K562 (cell line): ENCODE measurements around the gene ROBO1. TPM values are rescaled to one million over a fixed set of nuclear protein-coding genes. Genes with fewer than 3 reads are reported as not detected.

Source experiments
- ATAC-seq: fragments of 200-7000 bp; cut with Tn5 transposase; 3 replicates; pipeline ENCODE4 v1.9.1; 2020; ENCODE audit warnings: moderate library complexity
- BruUV-seq: library from RNA; stranded (reverse); fragments of 400-500 nt; replicated peaks from 2 replicates; lab custom pipeline; 2021; lab: Mats Ljungman, UMichigan
- CTCF ChIA-PET: fragments of 300-600 bp; formaldehyde crosslinking; extraction: SDS; loops from one replicate; lab custom pipeline; 2021; ENCODE audit warnings: low intra/inter-chr PET ratio; lab: Yijun Ruan, JAX
- POLR2A ChIA-PET: fragments of 300-600, 350-650 bp; sonication (Branson Sonifier 250); formaldehyde crosslinking; extraction: SDS; loops from one replicate; lab custom pipeline; 2021; ENCODE audit warnings: antibody characterized with exemption, inconsistent platforms; lab: Yijun Ruan, JAX
- DNase-seq, 4 experiments: peaks; one replicate each; pipeline versions ENCODE4 v3.0.0 to v3.0.0-alpha.2; 2011 to 2018; ENCODE audit warnings: low spot score in 3 of 4, mixed read lengths in 3 of 4; ENCODE audit errors: extremely low read depth in 1 of 4
- FAIRE-seq: peaks from 2 replicates; lab custom pipeline; 2011; peaks lifted over from hg19 to GRCh38; lab: Jason Lieb, UNC
- H2AFZ ChIP-seq: 2 replicates; pipeline ENCODE4 v1.6.0; 2011; ENCODE audit warnings: low read depth, low read length, control low read depth, inconsistent platforms
- H3K27ac ChIP-seq: fragments of 200-600 bp; 3 replicates; pipeline ENCODE4 v1.8.0; 2011; ENCODE audit warnings: low read depth, mild to moderate bottlenecking, control low read depth, inconsistent platforms, low read length, moderate library complexity, mixed read lengths; ENCODE audit errors: extremely low read depth
- H3K27me3 ChIP-seq, 2 experiments: fragments of 300-600 bp in 1 of 2; 2 replicates in 1 of 2; 3 replicates in 1 of 2; pipeline versions ENCODE4 v1.6.0 to v1.8.0; 2011; ENCODE audit warnings: inconsistent platforms in 2 of 2, low read length in 2 of 2, mild to moderate bottlenecking in 1 of 2, mixed read lengths in 1 of 2, moderate library complexity in 1 of 2; ENCODE audit not compliant: control insufficient read depth in 2 of 2, insufficient read depth in 2 of 2
- H3K36me3 ChIP-seq: fragments of 300-600 bp; 3 replicates; pipeline ENCODE4 v1.8.0; 2011; ENCODE audit warnings: mild to moderate bottlenecking, low read length, inconsistent platforms; ENCODE audit not compliant: control insufficient read depth, insufficient read depth
- H3K4me1 ChIP-seq, 2 experiments: fragments of 200-600 bp in 1 of 2; replicated peaks in 1 of 2; 2 replicates in 1 of 2; 3 replicates in 1 of 2; pipeline versions ENCODE4 v1.5.1 to v1.8.0; 2011; ENCODE audit warnings: inconsistent platforms in 2 of 2, low read length in 2 of 2, mild to moderate bottlenecking in 1 of 2, mixed read lengths in 1 of 2, moderate library complexity in 1 of 2; ENCODE audit not compliant: control insufficient read depth in 2 of 2, insufficient read depth in 2 of 2
- H3K4me2 ChIP-seq: 2 replicates; pipeline ENCODE4 v1.6.1; 2011; ENCODE audit warnings: low read length, control low read depth, inconsistent platforms, mixed read lengths; ENCODE audit not compliant: insufficient read depth
- H3K4me3 ChIP-seq: fragments of 200-600 bp; sonication (generic), shearing (Covaris generic); 2 replicates; pipeline ENCODE4 v1.5.1; 2016; ENCODE audit warnings: control low read depth, inconsistent platforms
- H3K79me2 ChIP-seq: fragments of 200-600 bp; 3 replicates; pipeline ENCODE4 v1.8.0; 2011; ENCODE audit warnings: low read length, inconsistent platforms; ENCODE audit not compliant: control insufficient read depth, insufficient read depth
- H3K9ac ChIP-seq, 2 experiments: 2 replicates each; pipeline versions ENCODE4 v1.6.0 to v1.6.1; 2011; ENCODE audit warnings: low read depth in 2 of 2, low read length in 2 of 2, control low read depth in 1 of 2, inconsistent platforms in 1 of 2, mild to moderate bottlenecking in 1 of 2, mixed read lengths in 1 of 2; ENCODE audit not compliant: insufficient read depth in 1 of 2
- H3K9me1 ChIP-seq: one replicate; pipeline ENCODE4 v1.6.0; 2011; ENCODE audit warnings: inconsistent platforms, mild to moderate bottlenecking, low read length, moderate library complexity; ENCODE audit not compliant: control insufficient read depth, insufficient read depth
- H3K9me3 ChIP-seq: replicated peaks from 2 replicates; pipeline ENCODE4 v1.5.1; 2011; ENCODE audit warnings: low read depth, low read length, inconsistent platforms; ENCODE audit not compliant: control insufficient read depth, insufficient read depth
- H4K20me1 ChIP-seq: replicated peaks from 2 replicates; pipeline ENCODE4 v1.6.1; 2011; ENCODE audit warnings: low read length, inconsistent platforms, mixed read lengths; ENCODE audit not compliant: control insufficient read depth, insufficient read depth
- C11orf30 ChIP-seq: fragments of 450-650 bp; IDR thresholded peaks from 2 replicates; pipeline ENCODE4 v1.6.1; 2016; ENCODE audit warnings: low read depth, mild to moderate bottlenecking
- CBFA2T2 ChIP-seq: fragments of 450-650 bp; conservative IDR thresholded peaks from 2 replicates; pipeline ENCODE4 v1.6.1; 2017; ENCODE audit warnings: mild to moderate bottlenecking
- CREB5 ChIP-seq: fragments of 250-450 bp; sonication (Bioruptor Pico); IDR thresholded peaks from 2 replicates; pipeline ENCODE4 v1.5.0; 2020; ENCODE audit warnings: mild to moderate bottlenecking
- MAFF ChIP-seq: IDR thresholded peaks from 2 replicates; pipeline ENCODE4 v1.6.1; 2012; ENCODE audit warnings: low read length, improper control_type of control experiment
- MAFG ChIP-seq: fragments of 450-650 bp; conservative IDR thresholded peaks from 2 replicates; pipeline ENCODE4 v1.6.1; 2016; ENCODE audit warnings: missing genetic modification characterization, missing compliant biosample characterization
- MAFK ChIP-seq: IDR thresholded peaks from 2 replicates; pipeline ENCODE4 v1.6.1; 2011; ENCODE audit warnings: low read length, improper control_type of control experiment
- NFIC ChIP-seq: fragments of 450-650 bp; IDR thresholded peaks from 2 replicates; pipeline ENCODE4 v1.6.1; 2017; ENCODE audit warnings: mild to moderate bottlenecking, inconsistent platforms
- RFX1 ChIP-seq: fragments of 450-650 bp; IDR thresholded peaks from 2 replicates; pipeline ENCODE4 v1.6.1; 2016; ENCODE audit warnings: mild to moderate bottlenecking, moderate library complexity
- SMAD2 ChIP-seq: fragments of 150-350 bp; IDR thresholded peaks from 2 replicates; pipeline ENCODE4 v1.6.1; 2014; ENCODE audit warnings: low read depth, mild to moderate bottlenecking, low read length
- SMARCB1 ChIP-seq: IDR thresholded peaks from 2 replicates; pipeline ENCODE4 v1.6.1; 2011; ENCODE audit warnings: improper control_type of control experiment, low read depth; ENCODE audit not compliant: insufficient read length
- ZNF316 ChIP-seq: fragments of 450-650 bp; IDR thresholded peaks from 2 replicates; pipeline ENCODE4 v1.6.1; 2016
- ZNF354B ChIP-seq: fragments of 250-450 bp; sonication (Bioruptor Pico); IDR thresholded peaks from 2 replicates; pipeline ENCODE4 v1.4.0; 2020
- ZNF561 ChIP-seq: fragments of 450-650 bp; formaldehyde crosslinking; conservative IDR thresholded peaks from 2 replicates; pipeline ENCODE4 v1.4.0; 2020; ENCODE audit warnings: mild to moderate bottlenecking, moderate library complexity
- ZZZ3 ChIP-seq: fragments of 450-650 bp; IDR thresholded peaks from 2 replicates; pipeline ENCODE4 v1.6.1; 2016; ENCODE audit warnings: antibody characterized with exemption, mild to moderate bottlenecking, moderate library complexity
- WGBS: fragments of 100-300 bp; shearing (Covaris generic); methylation state at CpG from one replicate; pipeline ENCODE4 v1.1.6; 2016; ENCODE audit warnings: low coverage, mixed read lengths; ENCODE audit not compliant: insufficient coverage; ENCODE audit errors: missing lambda C conversion rate; 5-methylcytosine and 5-hydroxymethylcytosine counted together
- in situ Hi-C: fragments of 300-500 bp; cut with MboI; formaldehyde crosslinking; loops from 4 replicates; pipeline ENCODE4 v1.15.0; 2018; ENCODE audit warnings: inconsistent platforms, mixed read lengths
- intact Hi-C: fragments of 100-400 bp; cut with micrococcal nuclease; formaldehyde crosslinking; loops from 2 replicates; pipeline ENCODE4 v1.14.2; 2022
- polyA plus RNA-seq, 8 experiments: library from polyadenylated mRNA; depleted of rRNA in 4 of 8; stranded (reverse) in 5 of 8; unstranded in 3 of 8; fragments of >200 nt; fragmentation: Nextera tagmentation in 2 of 8; fragmentation: Illumina TruSeq in 1 of 8; extraction: Ambion mirVana in 2 of 8; extraction: Trizol in 1 of 8; gene quantifications; 2 replicates each; pipeline versions ENCODE4 v1.2.1 to v1.2.3, GENCODE V29; 2011 to 2014; ENCODE audit warnings: inconsistent platforms in 1 of 8, missing spikeins in 1 of 8
- total RNA-seq, 7 experiments: library from RNA; depleted of rRNA in 6 of 7; stranded (reverse); fragments of >200 nt in 6 of 7; fragmentation: Illumina TruSeq in 2 of 7; extraction: Trizol in 2 of 7; gene quantifications; 2 replicates each; pipeline versions ENCODE4 v1.2.1 to v1.2.3, GENCODE V29; 2011 to 2021; ENCODE audit warnings: low replicate concordance in 1 of 7
- TF ChIP-seq, protein P1 (sequence below): IDR thresholded peaks from 2 replicates; pipeline ENCODE4 v1.6.1; 2014; ENCODE audit warnings: antibody characterized with exemption

Gene ROBO1
- total and polyA plus RNA-seq, 9 of the 15 experiments (the other 6 are each of a cell fraction or from before 2014, with no cell fraction given), result 0.01 to 0.53 (median 0.17) TPM; not detected in 5

DNA sequence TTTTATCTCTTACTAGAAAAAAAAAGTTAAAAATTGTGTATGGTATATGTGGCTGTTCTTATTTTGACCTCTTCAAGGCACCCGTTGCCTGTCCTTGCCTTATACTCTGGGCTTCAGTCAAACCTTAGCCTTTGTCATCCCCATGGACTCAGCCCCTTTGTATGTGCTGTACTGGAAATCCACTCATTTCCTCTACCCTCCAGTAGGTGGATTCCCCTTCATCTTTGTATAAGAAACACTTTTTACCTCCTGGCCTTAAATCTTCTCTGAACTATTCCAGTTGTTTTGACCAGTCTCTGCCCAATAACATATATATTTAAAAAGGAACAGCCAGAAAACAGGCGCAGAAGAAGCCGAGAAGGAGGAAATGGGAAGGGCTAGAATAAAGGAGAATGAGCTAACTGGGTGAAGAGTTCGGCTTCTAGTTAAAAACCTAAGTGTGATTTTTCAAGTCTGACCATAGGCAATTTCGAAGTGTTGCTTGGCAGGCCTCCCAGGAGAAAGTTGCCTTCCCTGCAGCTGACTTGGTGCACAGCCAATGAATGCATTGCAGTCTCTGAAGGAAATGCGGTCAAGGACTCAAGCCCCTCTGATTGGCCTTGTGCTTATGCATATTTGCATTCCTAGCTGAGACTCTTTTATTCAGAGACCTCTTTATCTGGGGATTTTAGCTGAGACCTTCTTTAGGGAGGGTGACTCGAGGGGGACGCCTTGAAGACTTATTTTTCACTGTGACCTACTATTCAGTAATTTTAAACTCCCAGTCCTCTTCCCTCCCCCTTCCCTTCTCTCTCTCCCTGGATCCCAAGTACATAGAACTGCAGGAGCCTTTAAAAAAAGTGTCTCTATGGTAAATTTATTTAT lies 277.4 kb downstream of the ROBO1 start (continued):
- TF ChIP-seq NFIC (no peak), CBFA2T2 (no peak), RFX1 (no peak), ZNF561 (CRISPR knock-in tag) (no peak), SMARCB1 (no peak)
- TF ChIP-seq, protein P1, sequence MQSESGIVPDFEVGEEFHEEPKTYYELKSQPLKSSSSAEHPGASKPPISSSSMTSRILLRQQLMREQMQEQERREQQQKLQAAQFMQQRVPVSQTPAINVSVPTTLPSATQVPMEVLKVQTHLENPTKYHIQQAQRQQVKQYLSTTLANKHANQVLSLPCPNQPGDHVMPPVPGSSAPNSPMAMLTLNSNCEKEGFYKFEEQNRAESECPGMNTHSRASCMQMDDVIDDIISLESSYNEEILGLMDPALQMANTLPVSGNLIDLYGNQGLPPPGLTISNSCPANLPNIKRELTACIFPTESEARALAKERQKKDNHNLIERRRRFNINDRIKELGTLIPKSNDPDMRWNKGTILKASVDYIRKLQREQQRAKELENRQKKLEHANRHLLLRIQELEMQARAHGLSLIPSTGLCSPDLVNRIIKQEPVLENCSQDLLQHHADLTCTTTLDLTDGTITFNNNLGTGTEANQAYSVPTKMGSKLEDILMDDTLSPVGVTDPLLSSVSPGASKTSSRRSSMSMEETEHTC, result no peak

DNA sequence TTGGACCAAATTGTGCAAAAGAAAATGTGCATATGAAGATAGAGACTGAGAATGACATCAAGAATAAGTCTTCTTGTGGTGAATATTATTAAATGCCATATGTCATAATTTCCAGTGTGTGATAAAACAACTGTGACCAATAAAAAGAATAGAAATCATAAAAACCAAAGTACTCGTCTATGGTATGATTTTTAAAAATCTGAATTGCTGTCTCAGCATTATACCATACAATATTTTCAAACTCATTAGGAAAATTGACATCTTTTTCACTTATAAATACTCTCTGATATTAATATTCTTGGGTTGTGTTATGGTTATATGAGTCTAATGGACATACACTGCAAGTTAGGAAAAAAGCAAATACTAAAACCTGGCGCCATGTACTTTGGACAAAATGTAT lies 279.4 kb downstream of the ROBO1 start:
- H2AFZ ChIP-seq, result no peak overlapping the region
- H4K20me1 ChIP-seq, result no peaks in the 10 kb centered on the region
- in situ Hi-C loops, result loop anchor here (25.0 kb wide), 1 partner anchor 826 kb away; no protein-coding TSS in a partner anchor
- no TSS peak for BruUV-seq
- H3K9me3 ChIP-seq, result no peaks in the 10 kb centered on the region
- H3K4me3 ChIP-seq, result no peak overlapping the region
- WGBS, result 0% methylated on average over 2 of the region's 2 CpGs
- TF ChIP-seq MAFF (peak; percentile 55), ZNF354B (CRISPR knock-in tag) (no peak), MAFK (peak; percentile 26; the same call in 1 of the 2 replicates), SMAD2 (no peak), MAFG (0 out of 2 replicates have a peak, but pooled peaks have one; percentile 23), ZZZ3 (no peak), C11orf30 (peak; percentile 32; the same call in 1 of the 2 replicates), CREB5 (no peak), ZNF316 (peak; percentile 49; the same call in 1 of the 2 replicates)
- no peak overlapping the region for H3K27ac ChIP-seq
- FAIRE-seq (no peak), ATAC-seq (no peak), DNase-seq (no peak)
- no peaks in the 10 kb centered on the region for H3K27me3 ChIP-seq
- intact Hi-C loops, result no loop called here
- no peak overlapping the region for H3K4me2 ChIP-seq
- ChIA-PET POLR2A (no interaction called here), CTCF (no interaction called here)
- no peaks in the 10 kb centered on the region for H3K36me3 ChIP-seq
- H3K9ac ChIP-seq, result no peak overlapping the region
- no peaks in the 10 kb centered on the region for H3K4me1 ChIP-seq
- no peaks in the 10 kb centered on the region for H3K79me2 ChIP-seq
- no peaks in the 10 kb centered on the region for H3K9me1 ChIP-seq
